K562 (cell line): ENCODE results near the gene ATF4. TPM values are rescaled to one million over a fixed set of nuclear protein-coding genes. Genes with fewer than 3 reads are reported as not detected.

Experiments
- BCLAF1 ChIP-seq, 2 experiments: fragments of 450-650 bp in 1 of 2; IDR thresholded peaks; 2 replicates each; pipeline ENCODE4 v1.6.1; 2011 to 2017; ENCODE audit warnings: low read depth in 2 of 2, antibody characterized with exemption in 1 of 2, borderline replicate concordance in 1 of 2, low read length in 1 of 2, mild to moderate bottlenecking in 1 of 2, mixed read lengths in 1 of 2; ENCODE audit not compliant: control insufficient read depth in 1 of 2
- EHMT2 ChIP-seq: fragments of 450-650 bp; IDR thresholded peaks from 2 replicates; pipeline ENCODE4 v1.6.1; 2018; ENCODE audit warnings: antibody characterized with exemption
- MAFF ChIP-seq: IDR thresholded peaks from 2 replicates; pipeline ENCODE4 v1.6.1; 2012; ENCODE audit warnings: low read length, improper control_type of control experiment
- RNF2 ChIP-seq: sonication (generic); IDR thresholded peaks from 2 replicates; pipeline ENCODE4 v1.6.1; 2016
- SIN3B ChIP-seq: fragments of 450-650 bp; IDR thresholded peaks from 2 replicates; pipeline ENCODE4 v1.6.1; 2017; ENCODE audit warnings: low read depth, mild to moderate bottlenecking, moderate library complexity
- SRF ChIP-seq, 2 experiments: fragments of 250-450, 450-650 bp in 1 of 2; sonication (Bioruptor Pico) in 1 of 2; sonication (generic) in 1 of 2; formaldehyde crosslinking; IDR thresholded peaks; 2 replicates each; pipeline versions ENCODE4 v1.5.0 to v1.5.1; 2020 to 2022; ENCODE audit warnings: mild to moderate bottlenecking in 1 of 2, missing genetic modification reagents in 1 of 2
- TAF15 ChIP-seq: fragments of 200-400 bp; formaldehyde crosslinking; IDR thresholded peaks from 2 replicates; pipeline ENCODE4 v1.6.1; 2017; ENCODE audit warnings: mild to moderate bottlenecking, low read depth, low read length, moderate library complexity
- TGIF2 ChIP-seq: sonication (generic); formaldehyde crosslinking; IDR thresholded peaks from 2 replicates; pipeline ENCODE4 v1.8.1; 2022; ENCODE audit warnings: mild to moderate bottlenecking, missing genetic modification reagents, moderate library complexity
- TRIM28 ChIP-seq: fragments of 450-650 bp; IDR thresholded peaks from 2 replicates; pipeline ENCODE4 v1.6.1; 2017
- ZNF140 ChIP-seq: fragments of 250-450 bp; sonication (Bioruptor Pico); IDR thresholded peaks from 2 replicates; pipeline ENCODE4 v1.8.0; 2021; ENCODE audit warnings: moderate library complexity, mild to moderate bottlenecking, inconsistent platforms
- ZNF436 ChIP-seq: fragments of 250-450, 450-650 bp; sonication (Bioruptor Pico); formaldehyde crosslinking; IDR thresholded peaks from 2 replicates; pipeline ENCODE4 v1.7.0; 2020; ENCODE audit warnings: mild to moderate bottlenecking
- ZNF639 ChIP-seq, 2 experiments: fragments of 200-800 bp in 1 of 2; sonication (Bioruptor generic) in 1 of 2; sonication (generic) in 1 of 2; formaldehyde crosslinking in 1 of 2; IDR thresholded peaks in 1 of 2; conservative IDR thresholded peaks in 1 of 2; 2 replicates each; pipeline versions ENCODE4 v1.5.0 to v1.6.1; 2016 to 2020; ENCODE audit warnings: missing compliant biosample characterization in 1 of 2, missing genetic modification characterization in 1 of 2, missing genetic modification reagents in 1 of 2
- polyA plus RNA-seq, 8 experiments: library from polyadenylated mRNA; depleted of rRNA in 4 of 8; stranded (reverse) in 5 of 8; unstranded in 3 of 8; fragments of >200 nt; fragmentation: Nextera tagmentation in 2 of 8; fragmentation: Illumina TruSeq in 1 of 8; extraction: Ambion mirVana in 2 of 8; extraction: Trizol in 1 of 8; gene quantifications; 2 replicates each; pipeline versions ENCODE4 v1.2.1 to v1.2.3, GENCODE V29; 2011 to 2014; ENCODE audit warnings: inconsistent platforms in 1 of 8, missing spikeins in 1 of 8
- total RNA-seq, 7 experiments: library from RNA; depleted of rRNA in 6 of 7; stranded (reverse); fragments of >200 nt in 6 of 7; fragmentation: Illumina TruSeq in 2 of 7; extraction: Trizol in 2 of 7; gene quantifications; 2 replicates each; pipeline versions ENCODE4 v1.2.1 to v1.2.3, GENCODE V29; 2011 to 2021; ENCODE audit warnings: low replicate concordance in 1 of 7
- TF ChIP-seq, protein P1 (sequence below): fragments of 150-350 bp; conservative IDR thresholded peaks from 2 replicates; pipeline ENCODE4 v1.6.1; 2014; ENCODE audit warnings: low read length
- TF ChIP-seq, protein P2 (sequence below): fragments of 450-650 bp; conservative IDR thresholded peaks from 2 replicates; pipeline ENCODE4 v1.6.1; 2016; ENCODE audit warnings: missing genetic modification characterization, low read depth, mild to moderate bottlenecking, missing compliant biosample characterization, moderate library complexity
- TF ChIP-seq, protein P3 (sequence below): fragments of 250-450 bp; sonication (Bioruptor Pico); IDR thresholded peaks from 2 replicates; pipeline ENCODE4 v1.8.0; 2021; ENCODE audit warnings: moderate library complexity, mild to moderate bottlenecking, inconsistent platforms

ATF4 gene
- total and polyA plus RNA-seq, 9 of the 15 experiments (the other 6 are each of a cell fraction or from before 2014, with no cell fraction given), result 93.1 to 723 (median 355) TPM

DNA sequence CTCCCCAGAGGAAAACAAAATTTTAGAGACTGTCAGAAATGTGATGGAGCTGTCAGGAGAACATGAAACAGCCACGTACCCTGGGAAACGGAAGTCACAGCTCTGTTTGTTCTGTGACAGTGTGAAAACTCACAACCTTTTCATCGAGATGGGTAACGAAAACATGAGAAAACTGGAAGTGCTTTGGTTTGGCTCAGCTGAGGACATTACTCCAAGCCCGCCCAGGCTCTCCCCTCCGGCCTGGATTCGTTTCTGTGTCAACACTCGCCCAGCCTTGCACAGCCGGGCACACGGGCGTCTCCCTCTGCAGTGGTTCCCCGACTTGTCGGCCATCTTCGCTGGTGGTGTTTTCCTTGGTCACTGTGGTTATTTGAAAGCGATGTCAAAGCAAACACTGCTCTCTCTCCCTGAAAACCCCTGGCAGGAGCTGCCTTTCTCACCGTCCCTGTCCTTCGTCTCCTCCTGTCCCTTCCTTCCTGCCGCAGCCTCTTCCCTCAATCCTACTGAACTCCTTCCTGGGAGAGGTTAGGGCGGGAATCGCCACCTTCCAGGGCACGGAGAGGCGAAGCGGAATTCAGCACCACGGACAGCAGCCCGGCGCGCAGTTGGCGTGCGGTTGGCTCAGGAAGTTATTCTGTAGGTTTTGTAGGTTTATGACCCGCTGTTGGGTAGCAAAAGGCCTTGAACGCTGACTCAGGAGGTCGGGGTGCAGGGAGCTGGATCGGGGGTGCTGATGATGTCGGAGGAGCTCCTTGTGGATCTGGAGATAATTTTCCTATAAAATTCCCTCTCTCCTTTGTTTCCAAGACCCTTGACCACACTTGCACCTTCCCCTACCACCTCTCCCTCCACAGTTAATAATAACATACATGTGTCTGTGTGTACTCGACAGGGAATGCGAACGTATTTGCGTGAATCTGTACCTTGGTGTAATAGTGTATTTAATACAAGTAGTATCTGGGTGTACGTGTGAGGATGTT is 25.3 kb downstream of the ATF4 start (continued):
- TF ChIP-seq, protein P1, sequence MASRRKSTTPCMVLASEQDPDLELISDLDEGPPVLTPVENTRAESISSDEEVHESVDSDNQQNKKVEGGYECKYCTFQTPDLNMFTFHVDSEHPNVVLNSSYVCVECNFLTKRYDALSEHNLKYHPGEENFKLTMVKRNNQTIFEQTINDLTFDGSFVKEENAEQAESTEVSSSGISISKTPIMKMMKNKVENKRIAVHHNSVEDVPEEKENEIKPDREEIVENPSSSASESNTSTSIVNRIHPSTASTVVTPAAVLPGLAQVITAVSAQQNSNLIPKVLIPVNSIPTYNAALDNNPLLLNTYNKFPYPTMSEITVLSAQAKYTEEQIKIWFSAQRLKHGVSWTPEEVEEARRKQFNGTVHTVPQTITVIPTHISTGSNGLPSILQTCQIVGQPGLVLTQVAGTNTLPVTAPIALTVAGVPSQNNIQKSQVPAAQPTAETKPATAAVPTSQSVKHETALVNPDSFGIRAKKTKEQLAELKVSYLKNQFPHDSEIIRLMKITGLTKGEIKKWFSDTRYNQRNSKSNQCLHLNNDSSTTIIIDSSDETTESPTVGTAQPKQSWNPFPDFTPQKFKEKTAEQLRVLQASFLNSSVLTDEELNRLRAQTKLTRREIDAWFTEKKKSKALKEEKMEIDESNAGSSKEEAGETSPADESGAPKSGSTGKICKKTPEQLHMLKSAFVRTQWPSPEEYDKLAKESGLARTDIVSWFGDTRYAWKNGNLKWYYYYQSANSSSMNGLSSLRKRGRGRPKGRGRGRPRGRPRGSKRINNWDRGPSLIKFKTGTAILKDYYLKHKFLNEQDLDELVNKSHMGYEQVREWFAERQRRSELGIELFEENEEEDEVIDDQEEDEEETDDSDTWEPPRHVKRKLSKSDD, result no peak
- TF ChIP-seq ZNF436 (CRISPR knock-in tag) (no peak), MAFF (no peak), BCLAF1 (IDR thresholded peaks at IDR 0.05; ENCODE audit: borderline replicate concordance in 1 of 2, control insufficient read depth in 1 of 2, low read depth in 2 of 2, low read length in 1 of 2) (no peak), ZNF140 (CRISPR knock-in tag) (no peak), TAF15 (no peak), EHMT2 (peak; percentile 99), SRF (CRISPR knock-in tag; IDR thresholded peaks at IDR 0.05) (no peak), RNF2 (no peak), TGIF2 (CRISPR knock-in tag) (peak; percentile 82), ZNF639 (CRISPR knock-in tag; conservative IDR thresholded peaks at IDR 0.05 in 1 of 2, IDR thresholded peaks at IDR 0.05 in 1 of 2) (no peak), SIN3B (no peak), TRIM28 (no peak)
- TF ChIP-seq, protein P2, sequence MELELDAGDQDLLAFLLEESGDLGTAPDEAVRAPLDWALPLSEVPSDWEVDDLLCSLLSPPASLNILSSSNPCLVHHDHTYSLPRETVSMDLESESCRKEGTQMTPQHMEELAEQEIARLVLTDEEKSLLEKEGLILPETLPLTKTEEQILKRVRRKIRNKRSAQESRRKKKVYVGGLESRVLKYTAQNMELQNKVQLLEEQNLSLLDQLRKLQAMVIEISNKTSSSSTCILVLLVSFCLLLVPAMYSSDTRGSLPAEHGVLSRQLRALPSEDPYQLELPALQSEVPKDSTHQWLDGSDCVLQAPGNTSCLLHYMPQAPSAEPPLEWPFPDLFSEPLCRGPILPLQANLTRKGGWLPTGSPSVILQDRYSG (tag), result peak; percentile 72; the same call in 1 of the 2 replicates
- TF ChIP-seq, protein P3, sequence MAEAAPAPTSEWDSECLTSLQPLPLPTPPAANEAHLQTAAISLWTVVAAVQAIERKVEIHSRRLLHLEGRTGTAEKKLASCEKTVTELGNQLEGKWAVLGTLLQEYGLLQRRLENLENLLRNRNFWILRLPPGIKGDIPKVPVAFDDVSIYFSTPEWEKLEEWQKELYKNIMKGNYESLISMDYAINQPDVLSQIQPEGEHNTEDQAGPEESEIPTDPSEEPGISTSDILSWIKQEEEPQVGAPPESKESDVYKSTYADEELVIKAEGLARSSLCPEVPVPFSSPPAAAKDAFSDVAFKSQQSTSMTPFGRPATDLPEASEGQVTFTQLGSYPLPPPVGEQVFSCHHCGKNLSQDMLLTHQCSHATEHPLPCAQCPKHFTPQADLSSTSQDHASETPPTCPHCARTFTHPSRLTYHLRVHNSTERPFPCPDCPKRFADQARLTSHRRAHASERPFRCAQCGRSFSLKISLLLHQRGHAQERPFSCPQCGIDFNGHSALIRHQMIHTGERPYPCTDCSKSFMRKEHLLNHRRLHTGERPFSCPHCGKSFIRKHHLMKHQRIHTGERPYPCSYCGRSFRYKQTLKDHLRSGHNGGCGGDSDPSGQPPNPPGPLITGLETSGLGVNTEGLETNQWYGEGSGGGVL (CRISPR knock-in tag), result no peak
